Dendritic cell treated with granulocyte-macrophage colony-stimulating factor and Interleukin-4, amounts not matched to agents 40 ng/mL and 50 ng/mL, for 4 days (primary cell): ENCODE results near the gene MKRN2OS.

ENCODE experiments used
- H3K27ac Mint-ChIP-seq: one replicate; pipeline ENCODE4 v1.8.0; 2022; ENCODE audit warnings: mild to moderate bottlenecking, mixed read lengths
- H3K27me3 Mint-ChIP-seq: one replicate; pipeline ENCODE4 v1.8.0; 2022; ENCODE audit warnings: mild to moderate bottlenecking, mixed read lengths
- H3K36me3 Mint-ChIP-seq: one replicate; pipeline ENCODE4 v1.8.0; 2022; ENCODE audit warnings: low read depth, mixed read lengths
- H3K4me1 Mint-ChIP-seq: one replicate; pipeline ENCODE4 v1.8.0; 2022; ENCODE audit warnings: low read depth, mixed read lengths
- H3K4me3 Mint-ChIP-seq: one replicate; pipeline ENCODE4 v1.8.0; 2022; ENCODE audit warnings: mild to moderate bottlenecking, moderate library complexity, mixed read lengths
- H3K9me3 Mint-ChIP-seq: one replicate; pipeline ENCODE4 v1.8.0; 2022; ENCODE audit warnings: mixed read lengths
- intact Hi-C: fragments of 100-400 bp; cut with micrococcal nuclease; formaldehyde crosslinking; loops from one replicate; pipeline ENCODE4 v1.15.0; 2022

MKRN2OS gene, protein sequence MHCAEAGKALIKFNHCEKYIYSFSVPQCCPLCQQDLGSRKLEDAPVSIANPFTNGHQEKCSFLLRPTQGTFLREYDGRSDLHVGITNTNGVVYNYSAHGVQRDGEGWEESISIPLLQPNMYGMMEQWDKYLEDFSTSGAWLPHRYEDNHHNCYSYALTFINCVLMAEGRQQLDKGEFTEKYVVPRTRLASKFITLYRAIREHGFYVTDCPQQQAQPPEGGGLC

DNA sequence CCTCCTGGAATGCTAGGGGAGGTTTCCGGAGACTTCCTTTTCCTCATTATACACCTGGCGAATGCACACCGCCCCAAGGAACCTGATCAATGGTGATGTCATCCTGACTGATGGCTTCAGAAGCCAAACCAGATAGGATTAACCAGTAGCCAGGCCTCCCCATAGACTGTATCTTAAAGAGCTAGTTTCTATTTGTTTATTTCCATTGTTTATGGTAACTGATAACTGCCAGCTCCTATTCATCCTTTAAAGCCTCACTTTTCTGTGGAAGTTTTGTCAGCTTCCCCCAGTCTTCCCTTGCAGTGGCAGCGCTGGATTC is at the start of gene MKRN2OS:
Gene MKRN2OS (minus strand): TSS at position 27 of the 319 bp plus-strand sequence. CDS start 35 bp downstream, outside the sequence.
- intact Hi-C loops = no loop called here
- no peaks in the 10 kb centered on the region for H3K4me1 Mint-ChIP-seq
- no peaks in the 10 kb centered on the region for H3K9me3 Mint-ChIP-seq
- peaks cover 5% of the 10 kb centered on the region for H3K27me3 Mint-ChIP-seq
- no peak within 1 kb of the TSS for H3K4me3 Mint-ChIP-seq
- H3K36me3 Mint-ChIP-seq = peaks cover 6% of the 10 kb centered on the region
- H3K27ac Mint-ChIP-seq = no peak within 1 kb of the TSS

GRCh38 chr3:12593473-12593872 is 48.2 kb upstream of the MKRN2OS start:
- Mint-ChIP-seq H3K4me3 (no peak overlapping the region), H3K9me3 (no peaks in the 10 kb centered on the region), H3K36me3 (peaks cover 98% of the 10 kb centered on the region), H3K27me3 (no peaks in the 10 kb centered on the region), H3K4me1 (peaks cover 20% of the 10 kb centered on the region), H3K27ac (no peak overlapping the region)
- intact Hi-C loops = no loop called here

DNA sequence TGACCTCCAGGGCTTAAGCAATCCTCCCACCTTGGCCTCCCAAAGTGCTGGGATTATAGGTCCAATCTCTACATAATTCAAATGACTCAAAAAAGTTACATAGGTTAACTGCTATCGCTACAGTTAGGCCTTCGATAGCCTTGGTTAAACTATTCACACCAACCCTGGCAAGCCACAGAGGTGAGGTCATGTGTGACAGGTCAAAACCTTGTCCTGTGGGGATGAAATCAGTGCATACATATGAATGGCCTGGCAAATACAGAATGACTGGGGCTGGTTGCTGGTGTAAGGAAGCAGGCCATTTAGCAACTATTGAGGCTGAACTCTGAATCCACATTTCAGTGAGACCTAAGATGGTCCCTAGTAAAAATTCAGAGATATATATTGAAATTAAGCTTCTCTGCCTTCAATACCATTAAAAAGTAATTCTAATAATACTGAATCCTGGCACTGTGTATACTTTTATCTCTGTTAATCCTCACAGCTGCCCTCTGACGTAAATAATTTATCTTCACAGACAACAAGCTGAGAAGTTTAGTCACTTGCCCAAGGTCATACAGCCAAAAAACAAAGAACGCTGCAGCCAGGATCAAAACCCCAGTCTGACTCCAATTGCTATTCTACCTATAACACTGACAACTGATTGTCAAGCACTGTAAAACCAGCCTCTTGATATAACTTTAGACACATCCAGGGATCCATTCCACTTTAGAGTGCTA is 46.9 kb upstream of the MKRN2OS start:
- H3K4me1 Mint-ChIP-seq = peaks cover 20% of the 10 kb centered on the region
- peaks cover 96% of the 10 kb centered on the region for H3K36me3 Mint-ChIP-seq
- intact Hi-C loops = no loop called here
- H3K27ac Mint-ChIP-seq = no peak overlapping the region
- H3K4me3 Mint-ChIP-seq = no peak overlapping the region
- no peaks in the 10 kb centered on the region for H3K9me3 Mint-ChIP-seq
- H3K27me3 Mint-ChIP-seq = no peaks in the 10 kb centered on the region

GRCh38 chr3:12591456-12591855 is 46.2 kb upstream of the MKRN2OS start:
- no peak overlapping the region for H3K27ac Mint-ChIP-seq
- no peak overlapping the region for H3K4me3 Mint-ChIP-seq
- no peaks in the 10 kb centered on the region for H3K9me3 Mint-ChIP-seq
- H3K36me3 Mint-ChIP-seq = peaks cover 96% of the 10 kb centered on the region
- H3K27me3 Mint-ChIP-seq = no peaks in the 10 kb centered on the region
- intact Hi-C loops = no loop called here
- peaks cover 20% of the 10 kb centered on the region for H3K4me1 Mint-ChIP-seq

- H3K27ac Mint-ChIP-seq = peak overlapping the region; percentile 22
- peaks cover 96% of the 10 kb centered on the region for H3K36me3 Mint-ChIP-seq
- intact Hi-C loops = no loop called here
- H3K4me1 Mint-ChIP-seq = peaks cover 20% of the 10 kb centered on the region
- H3K4me3 Mint-ChIP-seq = no peak overlapping the region
- no peaks in the 10 kb centered on the region for H3K27me3 Mint-ChIP-seq
- H3K9me3 Mint-ChIP-seq = no peaks in the 10 kb centered on the region
Observed at GRCh38 chr3:12590096-12590495, 44.8 kb upstream of the MKRN2OS start.

- H3K4me1 Mint-ChIP-seq = peaks cover 20% of the 10 kb centered on the region
- H3K27me3 Mint-ChIP-seq = no peaks in the 10 kb centered on the region
- no peaks in the 10 kb centered on the region for H3K9me3 Mint-ChIP-seq
- H3K27ac Mint-ChIP-seq = peak overlapping the region; percentile 4
- H3K4me3 Mint-ChIP-seq = no peak overlapping the region
- intact Hi-C loops = no loop called here
- H3K36me3 Mint-ChIP-seq = peaks cover 96% of the 10 kb centered on the region
Observed at GRCh38 chr3:12588039-12589009, 43.0 kb upstream of the MKRN2OS start.

DNA sequence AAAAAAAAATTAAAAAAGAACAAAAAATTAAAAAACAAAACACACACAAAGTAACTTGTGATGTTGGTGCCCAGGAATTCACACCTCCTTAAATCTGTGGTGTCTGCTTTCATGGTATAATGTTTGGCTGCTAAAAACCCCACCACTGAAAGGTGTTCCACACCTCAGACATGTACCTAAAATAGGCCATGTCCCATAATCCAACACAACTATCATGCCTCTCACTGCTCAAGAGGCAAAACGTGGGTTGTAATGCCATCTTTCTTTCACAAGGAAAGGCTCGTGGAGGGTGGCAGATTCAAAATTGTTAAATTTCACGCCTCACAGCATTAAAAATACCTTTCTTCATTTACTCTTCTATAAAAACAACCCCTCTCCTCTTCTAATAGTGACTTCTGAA is 41.1 kb upstream of the MKRN2OS start:
- peaks cover 14% of the 10 kb centered on the region for H3K4me1 Mint-ChIP-seq
- no peaks in the 10 kb centered on the region for H3K9me3 Mint-ChIP-seq
- no peaks in the 10 kb centered on the region for H3K27me3 Mint-ChIP-seq
- intact Hi-C loops = no loop called here
- H3K36me3 Mint-ChIP-seq = peaks cover 96% of the 10 kb centered on the region
- no peak overlapping the region for H3K27ac Mint-ChIP-seq
- H3K4me3 Mint-ChIP-seq = no peak overlapping the region

DNA sequence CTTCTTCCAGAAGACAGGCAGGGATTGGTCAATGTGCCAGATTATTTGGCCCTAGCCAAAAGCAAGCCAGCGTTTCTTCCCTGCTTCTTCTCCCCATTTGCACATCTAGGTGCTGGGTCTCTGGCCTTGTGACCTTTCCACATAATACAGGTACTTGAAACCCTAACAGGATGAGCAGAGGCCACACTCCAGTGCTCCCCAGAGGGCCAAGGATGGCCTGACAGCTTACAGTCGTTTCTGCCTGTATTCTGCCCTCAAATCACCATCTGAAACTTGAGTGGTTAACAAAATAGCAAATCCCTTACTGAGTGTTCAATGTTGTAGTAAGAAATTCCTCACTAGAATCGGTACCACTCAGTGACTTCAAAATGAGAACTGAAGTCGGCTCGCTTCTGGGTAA is 40.7 kb upstream of the MKRN2OS start:
- intact Hi-C loops = no loop called here
- Mint-ChIP-seq H3K4me1 (peaks cover 11% of the 10 kb centered on the region), H3K9me3 (no peaks in the 10 kb centered on the region), H3K4me3 (no peak overlapping the region), H3K36me3 (peaks cover 96% of the 10 kb centered on the region), H3K27me3 (no peaks in the 10 kb centered on the region), H3K27ac (no peak overlapping the region)

- H3K27ac Mint-ChIP-seq = no peak overlapping the region
Observed at GRCh38 chr3:12585181-12585580, 39.9 kb upstream of the MKRN2OS start.

DNA sequence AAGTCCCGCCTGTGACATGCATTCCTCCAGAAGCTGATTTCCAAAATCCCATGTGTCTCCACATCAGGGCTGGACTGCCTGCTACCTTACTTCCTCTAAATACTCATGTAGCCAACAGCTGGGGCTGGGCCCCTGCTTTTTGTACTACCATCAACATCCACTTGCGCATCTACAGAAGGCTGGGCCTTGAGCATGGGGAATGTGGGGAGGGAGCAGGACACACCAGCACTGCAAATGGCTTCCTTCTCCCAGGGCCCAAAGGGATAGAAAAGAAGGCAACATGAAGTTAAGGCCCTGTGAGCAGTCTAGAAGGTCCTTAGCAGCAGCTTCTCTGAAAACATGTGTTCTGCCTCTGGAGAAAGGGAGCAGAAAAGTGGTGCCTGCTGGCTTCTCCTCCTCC is 38.8 kb upstream of the MKRN2OS start:
- no peak overlapping the region for H3K27ac Mint-ChIP-seq
- H3K36me3 Mint-ChIP-seq = peaks cover 97% of the 10 kb centered on the region
- H3K4me1 Mint-ChIP-seq = peaks cover 19% of the 10 kb centered on the region

More at GRCh38 chr3:12585181-12585580, 39.9 kb upstream of the MKRN2OS start:
- Mint-ChIP-seq H3K4me1 (peaks cover 10% of the 10 kb centered on the region), H3K9me3 (no peaks in the 10 kb centered on the region), H3K36me3 (peaks cover 96% of the 10 kb centered on the region), H3K4me3 (no peak overlapping the region), H3K27me3 (no peaks in the 10 kb centered on the region)
- intact Hi-C loops = no loop called here

DNA sequence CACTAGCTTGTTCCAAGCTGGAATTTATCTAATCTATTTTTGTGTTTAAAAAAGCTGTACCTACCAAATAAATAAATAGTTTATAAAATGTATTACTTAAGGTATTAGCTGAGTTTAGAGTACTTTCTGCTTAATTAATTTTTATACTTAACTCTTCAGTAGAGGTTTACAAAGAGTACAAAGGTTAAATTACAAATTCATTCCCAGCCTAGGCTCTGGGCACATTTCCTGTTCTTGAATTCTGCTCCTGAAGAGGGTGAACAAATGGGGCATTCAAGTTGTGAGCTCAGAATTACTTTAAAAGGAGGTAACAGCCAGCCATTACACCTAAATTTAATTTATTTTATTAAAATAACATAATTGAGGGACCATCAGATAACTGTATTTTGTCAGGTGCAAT is 38.0 kb upstream of the MKRN2OS start:
- H3K27ac Mint-ChIP-seq = no peak overlapping the region
- H3K4me1 Mint-ChIP-seq = peaks cover 19% of the 10 kb centered on the region
- peaks cover 98% of the 10 kb centered on the region for H3K36me3 Mint-ChIP-seq
- H3K9me3 Mint-ChIP-seq = no peaks in the 10 kb centered on the region
- H3K27me3 Mint-ChIP-seq = no peaks in the 10 kb centered on the region
- intact Hi-C loops = no loop called here
- no peak overlapping the region for H3K4me3 Mint-ChIP-seq

More for the DNA sequence above, 38.8 kb upstream of the MKRN2OS start:
- intact Hi-C loops = no loop called here
- Mint-ChIP-seq H3K27me3 (no peaks in the 10 kb centered on the region), H3K4me3 (no peak overlapping the region), H3K9me3 (no peaks in the 10 kb centered on the region)

GRCh38 chr3:12582730-12583129 is 37.4 kb upstream of the MKRN2OS start:
- Mint-ChIP-seq H3K4me3 (no peak overlapping the region), H3K9me3 (no peaks in the 10 kb centered on the region), H3K27ac (no peak overlapping the region), H3K27me3 (no peaks in the 10 kb centered on the region), H3K36me3 (peaks cover 99% of the 10 kb centered on the region), H3K4me1 (peaks cover 19% of the 10 kb centered on the region)
- intact Hi-C loops = no loop called here

DNA sequence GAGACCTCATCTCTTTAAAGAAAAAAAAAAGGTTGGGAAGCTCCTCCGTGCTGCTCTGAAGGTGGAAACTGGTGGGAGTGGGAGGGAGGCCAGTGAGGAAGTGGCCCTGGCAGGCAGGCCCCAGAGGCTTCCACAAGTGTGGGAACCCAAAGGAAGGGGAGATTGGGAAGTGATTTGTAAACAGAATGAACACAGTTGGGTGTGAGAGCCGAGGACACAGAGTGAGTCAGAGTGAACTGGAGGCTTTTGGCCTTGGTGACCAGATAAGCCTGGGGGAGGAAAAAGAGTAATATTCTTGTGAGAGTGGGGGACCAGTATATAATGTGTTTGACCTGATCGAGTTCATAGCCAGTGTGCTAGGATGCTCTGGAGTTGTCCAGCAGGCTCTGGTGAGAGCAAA is 34.6 kb upstream of the MKRN2OS start:
- Mint-ChIP-seq H3K4me1 (peaks cover 19% of the 10 kb centered on the region), H3K27ac (peak overlapping the region; percentile 58), H3K4me3 (no peak overlapping the region), H3K9me3 (no peaks in the 10 kb centered on the region), H3K36me3 (peaks cover 99% of the 10 kb centered on the region), H3K27me3 (no peaks in the 10 kb centered on the region)
- intact Hi-C loops = no loop called here

DNA sequence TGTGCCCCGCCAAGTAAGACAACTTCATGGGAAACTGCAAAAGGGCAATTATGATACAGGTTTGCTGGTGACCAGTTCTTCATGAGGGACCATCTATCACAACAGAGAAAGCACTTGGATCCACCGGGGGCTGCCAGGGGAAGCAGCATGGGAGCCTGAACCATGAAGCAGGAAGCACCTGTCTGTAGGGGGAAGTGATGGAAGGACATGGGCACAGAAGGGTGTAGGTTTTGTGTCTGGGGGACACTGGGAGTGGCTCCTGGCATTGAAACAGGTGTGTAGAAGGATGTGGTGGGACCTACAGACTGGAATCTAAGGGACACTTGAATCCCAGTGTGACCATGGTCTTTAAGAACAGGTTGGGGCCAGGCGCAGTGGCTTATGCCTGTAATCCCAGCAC is 34.2 kb upstream of the MKRN2OS start:
- intact Hi-C loops = no loop called here
- no peaks in the 10 kb centered on the region for H3K9me3 Mint-ChIP-seq
- H3K36me3 Mint-ChIP-seq = peaks cover 99% of the 10 kb centered on the region
- H3K27ac Mint-ChIP-seq = peak overlapping the region; percentile 58
- peaks cover 19% of the 10 kb centered on the region for H3K4me1 Mint-ChIP-seq
- H3K4me3 Mint-ChIP-seq = no peak overlapping the region
- H3K27me3 Mint-ChIP-seq = no peaks in the 10 kb centered on the region
